HEK293 (cell line): ENCODE measurements around the gene CDK16.

ENCODE experiments used
- CTCF ChIA-PET: fragments of 350-600 bp; formaldehyde crosslinking; extraction: SDS; loops from one replicate; lab custom pipeline; 2021; ENCODE audit warnings: antibody characterized with exemption; lab: Yijun Ruan, JAX
- POLR2A ChIA-PET: fragments of 300-600 bp; formaldehyde crosslinking; extraction: SDS; loops from one replicate; lab custom pipeline; 2020; ENCODE audit warnings: antibody characterized with exemption, inconsistent platforms; lab: Yijun Ruan, JAX
- H3K27ac ChIP-seq: fragments of 200-500 bp; sonication (Bioruptor generic); 2 replicates; pipeline ENCODE4 v1.5.1; 2014; ENCODE audit warnings: low read depth, low read length, control low read depth, inconsistent platforms; ENCODE audit errors: extremely low read depth
- H3K36me3 ChIP-seq, 2 experiments: fragments of 200-500 bp in 1 of 2; sonication (Bioruptor generic) in 1 of 2; 1 replicate in 1 of 2; 2 replicates in 1 of 2; pipeline ENCODE4 v1.5.1; 2014 to 2017; ENCODE audit warnings: inconsistent platforms in 2 of 2, low read length in 2 of 2; ENCODE audit not compliant: control insufficient read depth in 2 of 2, insufficient read depth in 1 of 2
- H3K4me1 ChIP-seq: fragments of 200-500 bp; sonication (Bioruptor generic); 2 replicates; pipeline ENCODE4 v1.5.1; 2014; ENCODE audit warnings: mild to moderate bottlenecking, low read length, inconsistent platforms; ENCODE audit not compliant: control insufficient read depth, insufficient read depth
- H3K4me3 ChIP-seq: 2 replicates; pipeline ENCODE4 v1.5.1; 2011; ENCODE audit warnings: low read depth, mild to moderate bottlenecking, control low read depth, low read length, moderate library complexity
- H3K9me3 ChIP-seq: fragments of 200-500 bp; sonication (Bioruptor generic); 2 replicates; pipeline ENCODE4 v1.5.1; 2014; ENCODE audit warnings: low read depth, low read length, inconsistent platforms; ENCODE audit not compliant: control insufficient read depth, insufficient read depth
- ELK4 ChIP-seq: IDR thresholded peaks from 2 replicates; pipeline ENCODE4 v1.6.1; 2011; ENCODE audit warnings: mild to moderate bottlenecking, low read depth, low read length, borderline replicate concordance
- FEZF1 ChIP-seq: fragments of 450-650 bp; formaldehyde crosslinking; IDR thresholded peaks from 2 replicates; pipeline ENCODE4 v1.5.1; 2016; ENCODE audit warnings: missing biosample characterization, missing genetic modification characterization
- OSR2 ChIP-seq: fragments of 450-650 bp; formaldehyde crosslinking; IDR thresholded peaks from 2 replicates; pipeline ENCODE4 v1.5.1; 2016; ENCODE audit warnings: missing biosample characterization, missing genetic modification characterization
- ZBTB10 ChIP-seq: fragments of 450-650 bp; formaldehyde crosslinking; IDR thresholded peaks from 2 replicates; pipeline ENCODE4 v1.5.1; 2016; ENCODE audit warnings: missing biosample characterization, missing genetic modification characterization
- ZBTB49 ChIP-seq: fragments of 450-650 bp; formaldehyde crosslinking; IDR thresholded peaks from 2 replicates; pipeline ENCODE4 v1.5.1; 2016; ENCODE audit warnings: missing biosample characterization, missing genetic modification characterization, low read depth
- ZFHX2 ChIP-seq: fragments of 450-650 bp; formaldehyde crosslinking; conservative IDR thresholded peaks from 2 replicates; pipeline ENCODE4 v1.5.1; 2016; ENCODE audit warnings: missing biosample characterization, missing genetic modification characterization
- ZNF175 ChIP-seq: fragments of 450-650 bp; formaldehyde crosslinking; IDR thresholded peaks from 2 replicates; pipeline ENCODE4 v1.5.1; 2016; ENCODE audit warnings: missing biosample characterization, missing genetic modification characterization
- ZNF24 ChIP-seq: fragments of 450-650 bp; formaldehyde crosslinking; IDR thresholded peaks from 2 replicates; pipeline ENCODE4 v1.5.1; 2016; ENCODE audit warnings: missing biosample characterization, missing genetic modification characterization
- ZNF248 ChIP-seq: fragments of 450-650 bp; formaldehyde crosslinking; IDR thresholded peaks from 2 replicates; pipeline ENCODE4 v1.5.1; 2017; ENCODE audit warnings: missing biosample characterization, missing genetic modification characterization
- ZNF335 ChIP-seq: fragments of 450-650 bp; formaldehyde crosslinking; conservative IDR thresholded peaks from 2 replicates; pipeline ENCODE4 v1.5.1; 2016; ENCODE audit warnings: missing biosample characterization, missing genetic modification characterization
- ZNF366 ChIP-seq: fragments of 450-650 bp; formaldehyde crosslinking; conservative IDR thresholded peaks from 2 replicates; pipeline ENCODE4 v1.5.1; 2016; ENCODE audit warnings: missing biosample characterization, missing genetic modification characterization
- ZNF391 ChIP-seq: fragments of 450-650 bp; formaldehyde crosslinking; IDR thresholded peaks from 2 replicates; pipeline ENCODE4 v1.5.1; 2016; ENCODE audit warnings: low read depth, missing biosample characterization, missing genetic modification characterization, borderline replicate concordance
- ZNF404 ChIP-seq: fragments of 450-650 bp; formaldehyde crosslinking; IDR thresholded peaks from 2 replicates; pipeline ENCODE4 v1.5.1; 2017; ENCODE audit warnings: missing biosample characterization, missing genetic modification characterization
- ZNF624 ChIP-seq: fragments of 450-650 bp; formaldehyde crosslinking; IDR thresholded peaks from 2 replicates; pipeline ENCODE4 v1.5.1; 2017; ENCODE audit warnings: missing biosample characterization, missing genetic modification characterization
- ZNF654 ChIP-seq: fragments of 450-650 bp; formaldehyde crosslinking; IDR thresholded peaks from 2 replicates; pipeline ENCODE4 v1.5.1; 2016; ENCODE audit warnings: low read depth, missing biosample characterization, missing genetic modification characterization
- ZNF76 ChIP-seq: fragments of 450-650 bp; formaldehyde crosslinking; IDR thresholded peaks from 2 replicates; pipeline ENCODE4; 2016; ENCODE audit warnings: low read depth, missing biosample characterization, missing genetic modification characterization, borderline replicate concordance
- ZSCAN4 ChIP-seq: fragments of 450-650 bp; formaldehyde crosslinking; IDR thresholded peaks from 2 replicates; pipeline ENCODE4 v1.5.1; 2017; ENCODE audit warnings: missing biosample characterization, missing genetic modification characterization
- ZXDB ChIP-seq: fragments of 450-650 bp; formaldehyde crosslinking; IDR thresholded peaks from 2 replicates; pipeline ENCODE4 v1.5.1; 2016; ENCODE audit warnings: missing biosample characterization, missing genetic modification characterization
- TF ChIP-seq, protein P1 (sequence below): fragments of 450-650 bp; formaldehyde crosslinking; IDR thresholded peaks from 2 replicates; pipeline ENCODE4 v1.5.1; 2016; ENCODE audit warnings: missing biosample characterization, missing genetic modification characterization
- TF ChIP-seq, protein P2 (sequence below): fragments of 450-650 bp; formaldehyde crosslinking; IDR thresholded peaks from 2 replicates; pipeline ENCODE4 v1.5.1; 2016; ENCODE audit warnings: missing biosample characterization, missing genetic modification characterization

The CDK16 gene

DNA sequence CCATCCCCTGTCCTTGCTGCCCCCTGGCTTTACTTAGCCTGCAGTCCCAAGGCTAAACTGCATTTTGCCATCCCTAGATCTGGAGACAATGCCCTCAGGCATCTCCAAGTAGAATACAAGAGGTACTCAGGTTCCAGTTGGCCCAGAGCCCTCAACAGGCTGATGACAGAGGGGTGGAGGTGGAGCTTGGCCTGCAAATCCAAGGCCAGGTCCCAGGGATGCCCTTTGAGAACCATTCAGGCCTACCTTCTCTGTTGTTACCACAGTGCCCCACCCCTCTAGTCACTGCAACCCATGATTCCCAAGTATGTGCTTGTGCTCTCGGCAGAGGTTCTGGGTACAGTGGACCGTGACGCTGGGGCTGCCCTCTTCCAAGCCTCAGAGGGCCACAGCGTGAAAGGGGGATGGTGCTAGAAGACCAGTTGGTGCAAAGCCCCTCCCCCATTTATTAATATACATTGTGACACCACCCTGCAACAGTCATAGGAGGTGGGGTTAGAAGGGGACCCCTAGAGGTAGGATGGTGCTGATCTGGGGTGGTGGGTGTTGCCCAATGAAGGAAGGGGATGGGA is 31.3 kb upstream of the CDK16 start:
- POLR2A ChIA-PET, result interaction anchor here (1.1 kb wide), 1 partner anchor 37 kb away, joined by 3 read pairs; no protein-coding TSS in a partner anchor
- Histone ChIP-seq H3K36me3 (peaks cover 0 to 40% of the 10 kb centered on the region in 2 experiments; a peak in 2 of 3 replicates), H3K4me3 (no peak overlapping the region), H3K27ac (no peak overlapping the region), H3K9me3 (no peaks in the 10 kb centered on the region), H3K4me1 (no peaks in the 10 kb centered on the region)
- CTCF ChIA-PET, result interaction anchor here (0.6 kb wide), 1 partner anchor 63 kb away, joined by 3 read pairs; no protein-coding TSS in a partner anchor
- TF ChIP-seq ELK4 (no peak), ZNF624 (tag by site-specific recombination) (no peak), FEZF1 (tag by site-specific recombination) (no peak), ZSCAN4 (no peak), ZNF391 (no peak), ZNF404 (tag by site-specific recombination) (no peak), OSR2 (tag by site-specific recombination) (no peak), ZNF335 (tag by site-specific recombination) (no peak), ZNF248 (tag by site-specific recombination) (no peak), ZFHX2 (tag by site-specific recombination) (no peak), ZNF76 (tag by site-specific recombination) (no peak)
- TF ChIP-seq, protein P1, sequence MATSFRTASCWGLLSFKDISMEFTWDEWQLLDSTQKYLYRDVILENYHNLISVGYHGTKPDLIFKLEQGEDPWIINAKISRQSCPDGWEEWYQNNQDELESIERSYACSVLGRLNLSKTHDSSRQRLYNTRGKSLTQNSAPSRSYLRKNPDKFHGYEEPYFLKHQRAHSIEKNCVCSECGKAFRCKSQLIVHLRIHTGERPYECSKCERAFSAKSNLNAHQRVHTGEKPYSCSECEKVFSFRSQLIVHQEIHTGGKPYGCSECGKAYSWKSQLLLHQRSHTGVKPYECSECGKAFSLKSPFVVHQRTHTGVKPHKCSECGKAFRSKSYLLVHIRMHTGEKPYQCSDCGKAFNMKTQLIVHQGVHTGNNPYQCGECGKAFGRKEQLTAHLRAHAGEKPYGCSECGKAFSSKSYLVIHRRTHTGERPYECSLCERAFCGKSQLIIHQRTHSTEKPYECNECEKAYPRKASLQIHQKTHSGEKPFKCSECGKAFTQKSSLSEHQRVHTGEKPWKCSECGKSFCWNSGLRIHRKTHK, result no peak
- TF ChIP-seq, all 188 proteins: peak for 0

DNA sequence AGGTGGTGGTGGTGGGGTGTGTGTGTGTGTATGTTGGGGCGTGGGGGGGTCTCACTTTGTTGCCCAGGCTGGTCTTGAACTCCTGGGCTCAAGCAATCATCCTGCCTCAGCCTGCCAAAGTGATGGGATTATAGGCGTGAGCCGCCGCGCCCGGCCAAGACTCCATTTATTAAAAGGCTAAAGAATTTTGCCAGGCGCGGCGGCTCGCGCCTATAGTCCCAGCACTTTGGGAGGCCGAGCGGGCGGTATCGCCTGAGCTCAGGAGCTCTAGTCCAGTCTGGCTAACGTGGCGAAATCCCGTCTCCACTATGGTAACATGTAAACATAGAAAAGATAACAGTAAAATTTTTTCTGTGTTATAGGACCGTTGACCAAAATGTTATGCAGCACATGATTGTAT is 28.6 kb upstream of the CDK16 start:
- Histone ChIP-seq H3K36me3 (peaks cover 0 to 27% of the 10 kb centered on the region in 2 experiments; a peak in 2 of 3 replicates), H3K27ac (no peak overlapping the region), H3K4me1 (peaks cover 4% of the 10 kb centered on the region; the same call in 1 of the 2 replicates), H3K4me3 (no peak overlapping the region), H3K9me3 (no peaks in the 10 kb centered on the region)
- CTCF ChIA-PET, result interaction anchor here (0.6 to 1.2 kb wide), 4 partner anchors 45 to 334 kb away, joined by 3 to 5 read pairs (median 4); partner anchors contain the start of genes NDUFB11 and RBM10
- no peak for TF ChIP-seq ZNF654
- no peak for TF ChIP-seq OSR2 (tag by site-specific recombination)
- TF ChIP-seq, protein P2, sequence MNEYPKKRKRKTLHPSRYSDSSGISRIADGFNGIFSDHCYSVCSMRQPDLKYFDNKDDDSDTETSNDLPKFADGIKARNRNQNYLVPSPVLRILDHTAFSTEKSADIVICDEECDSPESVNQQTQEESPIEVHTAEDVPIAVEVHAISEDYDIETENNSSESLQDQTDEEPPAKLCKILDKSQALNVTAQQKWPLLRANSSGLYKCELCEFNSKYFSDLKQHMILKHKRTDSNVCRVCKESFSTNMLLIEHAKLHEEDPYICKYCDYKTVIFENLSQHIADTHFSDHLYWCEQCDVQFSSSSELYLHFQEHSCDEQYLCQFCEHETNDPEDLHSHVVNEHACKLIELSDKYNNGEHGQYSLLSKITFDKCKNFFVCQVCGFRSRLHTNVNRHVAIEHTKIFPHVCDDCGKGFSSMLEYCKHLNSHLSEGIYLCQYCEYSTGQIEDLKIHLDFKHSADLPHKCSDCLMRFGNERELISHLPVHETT (tag by site-specific recombination), result no peak
- no peak for TF ChIP-seq ZXDB (tag by site-specific recombination)
- no peak for TF ChIP-seq ZNF24 (tag by site-specific recombination)
- TF ChIP-seq ZNF366, result no peak
- no peak for TF ChIP-seq ZBTB49 (tag by site-specific recombination)
- TF ChIP-seq ZBTB10 (tag by site-specific recombination), result no peak
- TF ChIP-seq ZNF175 (tag by site-specific recombination), result no peak
- POLR2A ChIA-PET, result interaction anchor here (0.9 to 2.4 kb wide), 4 partner anchors 10 to 366 kb away, joined by 4 to 26 read pairs (median 8); partner anchors contain the start of genes NDUFB11 and RBM10
